Measurements from ENCODE around the gene PCMT1.
"Not testable (repeated sequence)": the region's sequence is repeated elsewhere in the genome, so short reads cannot be mapped to it uniquely, and the experiment has no call there.

Gene PCMT1

DNA sequence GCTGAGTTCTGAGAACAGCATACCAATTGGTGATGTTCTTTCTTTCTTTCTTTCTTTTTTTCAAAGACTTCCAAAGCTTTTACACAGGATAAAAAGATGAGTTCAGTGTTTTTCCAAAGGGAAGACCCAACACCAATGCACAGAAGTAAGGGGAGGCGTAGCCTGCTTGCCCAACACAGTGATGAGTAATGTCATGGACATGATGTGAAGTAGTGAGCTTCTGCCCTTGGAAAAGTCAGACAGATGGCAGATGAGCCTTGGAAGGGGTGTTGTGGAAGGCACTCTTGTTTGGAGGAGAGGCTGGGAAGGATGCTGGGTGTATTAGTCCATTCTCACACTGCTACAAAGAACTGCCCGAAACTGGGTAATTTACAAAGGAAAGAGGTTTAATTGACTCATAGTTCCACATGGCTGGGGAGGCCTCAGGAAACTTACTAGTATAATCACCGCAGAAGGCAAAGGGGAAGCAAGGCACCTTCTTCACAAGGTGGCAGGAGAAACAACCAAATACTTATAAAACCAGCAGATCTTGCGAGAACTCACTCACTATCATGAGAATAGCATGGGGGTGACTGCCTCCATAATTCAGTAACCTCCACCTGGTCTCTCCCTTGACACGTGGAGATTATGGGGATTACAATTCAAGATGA lies 102.0 kb downstream of the PCMT1 start:
- H3K9me3 ChIP-seq (ENCODE audit: control insufficient read depth, low read length), result no peaks in the 10 kb centered on the region
- H3K9ac ChIP-seq (ENCODE audit: low read length), result no peak overlapping the region
- H3K4me3 ChIP-seq (ENCODE audit: low read length), result no peak overlapping the region
- H3K27me3 ChIP-seq (ENCODE audit: control insufficient read depth, insufficient read depth, low read length), result no peaks in the 10 kb centered on the region
- H3K36me3 ChIP-seq (ENCODE audit: control insufficient read depth, insufficient read depth, low read length), result no peaks in the 10 kb centered on the region
- H3K4me1 ChIP-seq (ENCODE audit: control insufficient read depth, insufficient read depth, low read length), result peaks cover 35% of the 10 kb centered on the region

DNA sequence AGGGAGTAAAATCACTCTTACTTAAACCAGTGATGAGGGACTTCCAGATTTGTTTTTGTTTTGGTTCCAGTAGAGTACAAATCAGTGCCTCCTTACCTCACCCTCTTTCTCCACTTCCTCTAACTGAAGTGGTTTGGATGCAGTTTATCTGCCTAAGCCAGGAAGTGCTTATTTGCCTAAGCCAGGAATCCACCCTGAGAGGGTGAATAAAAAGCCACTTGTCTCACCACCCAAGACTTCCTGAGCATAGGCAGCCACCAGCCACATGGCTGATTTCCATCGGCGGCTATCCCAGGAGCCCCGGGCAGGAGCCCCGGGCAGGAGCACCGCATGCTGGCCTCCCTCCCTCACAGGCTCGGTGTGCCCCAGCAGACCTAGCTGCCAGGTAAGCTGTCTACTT lies 102.6 kb downstream of the PCMT1 start:
- no peaks in the 10 kb centered on the region for H3K27me3 ChIP-seq (ENCODE audit: control insufficient read depth, insufficient read depth, low read length)
- no peaks in the 10 kb centered on the region for H3K9me3 ChIP-seq (ENCODE audit: control insufficient read depth, low read length)
- no peak overlapping the region for H3K9ac ChIP-seq (ENCODE audit: low read length)
- H3K4me1 ChIP-seq (ENCODE audit: control insufficient read depth, insufficient read depth, low read length), result peaks cover 32% of the 10 kb centered on the region
- no peak overlapping the region for H3K4me3 ChIP-seq (ENCODE audit: low read length)
- no peaks in the 10 kb centered on the region for H3K36me3 ChIP-seq (ENCODE audit: control insufficient read depth, insufficient read depth, low read length)

DNA sequence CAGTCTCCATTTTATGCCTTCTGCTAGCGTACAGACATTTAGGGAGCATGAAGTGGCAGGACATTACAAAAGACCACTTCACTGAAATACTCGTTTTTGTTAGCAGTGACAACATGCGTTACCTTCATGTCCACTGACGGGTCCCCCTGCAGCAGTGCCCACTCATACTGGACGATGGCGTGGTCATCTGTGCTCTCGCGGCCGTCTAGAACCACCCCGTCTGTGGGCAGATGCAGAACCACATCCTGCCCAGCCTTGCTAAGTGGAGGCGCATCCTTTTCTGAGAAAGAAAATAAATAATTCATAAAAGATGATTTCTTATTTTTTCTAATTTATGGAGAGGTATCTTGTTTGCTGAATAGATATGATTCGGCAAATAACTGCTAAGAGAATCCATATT lies 103.3 kb downstream of the PCMT1 start:
- Histone ChIP-seq H3K4me1 (ENCODE audit: control insufficient read depth, insufficient read depth, low read length) (peaks cover 25% of the 10 kb centered on the region), H3K9ac (ENCODE audit: low read length) (no peak overlapping the region), H3K36me3 (ENCODE audit: control insufficient read depth, insufficient read depth, low read length) (no peaks in the 10 kb centered on the region), H3K9me3 (ENCODE audit: control insufficient read depth, low read length) (no peaks in the 10 kb centered on the region), H3K27me3 (ENCODE audit: control insufficient read depth, insufficient read depth, low read length) (no peaks in the 10 kb centered on the region), H3K4me3 (ENCODE audit: low read length) (no peak overlapping the region)

DNA sequence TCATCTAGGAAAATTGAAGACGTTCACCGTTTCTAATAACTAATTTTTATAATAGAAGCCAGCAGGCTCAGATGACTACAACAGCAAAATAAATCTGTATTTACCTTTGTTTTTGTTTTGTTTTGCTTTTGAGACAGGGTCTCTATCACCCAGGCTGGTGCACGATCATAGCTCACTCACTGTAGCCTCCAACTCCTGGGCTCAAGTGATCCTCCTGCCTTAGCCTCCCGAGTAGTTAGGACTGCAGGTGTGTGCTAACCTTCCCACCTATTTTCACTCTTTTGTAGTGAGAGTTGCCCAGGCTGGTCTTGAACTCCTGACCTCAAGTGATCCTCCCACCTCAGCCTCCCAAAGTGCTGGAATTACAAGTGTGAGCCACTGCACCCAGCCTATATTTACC lies 104.5 kb downstream of the PCMT1 start:
- not testable (repeated sequence) for H3K4me3 ChIP-seq (ENCODE audit: low read length); H3K27me3 ChIP-seq (ENCODE audit: control insufficient read depth, insufficient read depth, low read length)
- peaks cover 21% of the 10 kb centered on the region for H3K4me1 ChIP-seq (ENCODE audit: control insufficient read depth, insufficient read depth, low read length)

DNA sequence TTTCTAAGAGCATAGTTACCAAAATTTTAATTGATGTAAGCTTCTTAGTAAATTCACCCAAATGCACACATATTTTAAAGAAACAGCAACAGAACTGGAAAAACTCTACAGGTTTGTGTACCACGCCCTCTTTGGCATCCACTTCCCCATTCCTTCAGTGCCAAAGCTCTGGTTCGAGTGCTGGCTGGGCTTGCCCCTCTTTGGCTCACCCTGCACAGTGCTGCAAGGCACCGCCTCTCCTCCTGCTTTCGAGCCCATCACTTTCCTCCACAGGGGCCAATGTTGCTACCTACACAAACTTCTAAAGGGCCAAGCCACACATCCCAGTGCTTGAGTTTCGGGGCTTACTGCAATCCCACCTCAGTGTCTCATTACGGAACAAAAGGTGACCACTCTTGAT lies 105.0 kb downstream of the PCMT1 start:
- Histone ChIP-seq H3K27me3 (ENCODE audit: control insufficient read depth, insufficient read depth, low read length) (no peaks in the 10 kb centered on the region), H3K9me3 (ENCODE audit: control insufficient read depth, low read length) (no peaks in the 10 kb centered on the region), H3K4me1 (ENCODE audit: control insufficient read depth, insufficient read depth, low read length) (peaks cover 24% of the 10 kb centered on the region), H3K4me3 (ENCODE audit: low read length) (no peak overlapping the region), H3K36me3 (ENCODE audit: control insufficient read depth, insufficient read depth, low read length) (no peaks in the 10 kb centered on the region), H3K9ac (ENCODE audit: low read length) (no peak overlapping the region)

More for the DNA sequence above, 104.5 kb downstream of the PCMT1 start:
- H3K9ac ChIP-seq (ENCODE audit: low read length); H3K9me3 ChIP-seq (ENCODE audit: control insufficient read depth, low read length); H3K36me3 ChIP-seq (ENCODE audit: control insufficient read depth, insufficient read depth, low read length): not testable (repeated sequence)

DNA sequence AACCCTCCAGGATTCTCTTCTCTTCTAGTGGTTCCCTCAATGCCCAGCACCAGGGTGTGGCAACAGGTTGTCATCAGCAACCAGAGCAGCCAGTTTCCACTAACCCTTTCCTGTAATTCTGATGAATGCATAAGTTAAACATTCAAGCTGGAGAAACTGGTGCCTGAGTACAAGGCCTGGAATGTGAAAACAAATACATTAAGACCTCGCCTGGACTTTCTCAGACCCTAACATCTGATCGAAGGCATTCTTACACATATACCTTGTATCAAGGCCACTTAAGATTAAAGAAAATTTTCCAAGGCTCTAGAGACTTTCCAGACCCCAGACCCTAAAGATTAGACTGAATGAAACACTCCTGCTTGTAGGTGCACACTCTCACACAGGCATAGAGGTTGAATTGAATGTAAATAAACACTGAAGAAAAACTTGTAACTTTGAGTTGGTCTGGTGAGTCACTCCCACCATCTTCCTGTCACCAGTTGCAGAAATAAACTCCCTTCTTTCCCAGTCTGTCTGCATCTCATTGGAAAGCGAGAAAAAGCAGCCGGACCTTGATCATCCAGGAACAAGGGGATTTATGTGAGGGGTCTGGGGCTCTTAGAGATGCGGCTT lies 105.6 kb downstream of the PCMT1 start:
- peaks cover 25% of the 10 kb centered on the region for H3K4me1 ChIP-seq (ENCODE audit: control insufficient read depth, insufficient read depth, low read length)

DNA sequence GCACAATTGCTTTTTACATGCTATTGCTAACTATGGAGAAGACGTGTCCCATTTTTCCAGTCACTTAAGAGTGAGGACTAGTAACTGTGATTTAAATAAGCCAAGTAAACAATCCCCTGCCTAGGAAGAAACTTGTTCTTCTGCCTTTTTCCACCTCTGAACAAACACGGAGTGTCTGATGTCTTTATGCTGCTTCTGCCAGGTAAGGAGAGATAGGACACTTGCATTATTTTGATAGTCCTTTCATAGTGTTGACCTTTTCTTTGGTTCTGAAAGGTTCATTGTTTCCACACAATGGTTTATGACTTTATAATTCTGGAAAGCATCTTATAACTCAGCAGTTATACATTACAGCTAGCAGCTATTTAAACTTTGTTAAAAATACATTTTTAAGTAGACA lies 106.2 kb downstream of the PCMT1 start:
- Histone ChIP-seq H3K9me3 (ENCODE audit: control insufficient read depth, low read length) (no peaks in the 10 kb centered on the region), H3K4me1 (ENCODE audit: control insufficient read depth, insufficient read depth, low read length) (peaks cover 25% of the 10 kb centered on the region), H3K4me3 (ENCODE audit: low read length) (no peak overlapping the region), H3K27me3 (ENCODE audit: control insufficient read depth, insufficient read depth, low read length) (no peaks in the 10 kb centered on the region), H3K36me3 (ENCODE audit: control insufficient read depth, insufficient read depth, low read length) (no peaks in the 10 kb centered on the region), H3K9ac (ENCODE audit: low read length) (no peak overlapping the region)

More for the DNA sequence above, 105.6 kb downstream of the PCMT1 start:
- Histone ChIP-seq H3K4me3 (ENCODE audit: low read length) (no peak overlapping the region), H3K9ac (ENCODE audit: low read length) (no peak overlapping the region), H3K27me3 (ENCODE audit: control insufficient read depth, insufficient read depth, low read length) (no peaks in the 10 kb centered on the region), H3K36me3 (ENCODE audit: control insufficient read depth, insufficient read depth, low read length) (no peaks in the 10 kb centered on the region), H3K9me3 (ENCODE audit: control insufficient read depth, low read length) (no peaks in the 10 kb centered on the region)

DNA sequence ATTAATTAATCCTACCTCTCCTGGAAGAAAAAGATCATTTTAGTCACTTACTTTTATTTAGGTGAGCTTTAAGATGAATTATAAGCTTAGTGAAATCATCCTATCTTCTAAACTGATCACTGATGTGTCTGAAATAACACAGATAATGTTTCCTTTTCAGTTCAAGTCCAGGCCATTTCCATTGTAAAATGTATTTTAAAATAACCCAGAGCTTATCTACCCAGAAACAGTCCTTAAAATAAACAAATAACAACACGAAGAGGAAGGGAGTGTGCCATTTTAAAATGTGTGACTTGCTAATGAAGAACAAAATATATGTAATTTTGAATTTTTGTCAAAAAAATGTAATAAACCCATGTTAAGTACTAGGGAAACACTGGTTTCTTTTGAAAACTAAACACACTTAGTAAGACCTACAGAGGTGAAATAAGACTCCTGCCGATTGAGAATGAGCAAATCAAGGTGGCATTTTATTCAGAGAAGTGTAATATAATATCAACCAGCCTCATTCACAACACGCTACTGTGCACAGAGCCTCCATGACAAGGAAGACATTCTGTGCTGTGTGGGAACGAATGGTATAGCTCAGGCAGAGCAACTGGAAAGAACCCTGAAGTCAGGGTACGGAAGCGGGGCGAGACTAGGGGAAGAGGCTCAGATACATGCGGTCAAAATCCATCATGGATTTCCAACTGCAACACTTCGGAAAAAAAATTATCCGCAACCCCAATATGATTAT lies 106.9 kb downstream of the PCMT1 start:
- Histone ChIP-seq H3K9ac (ENCODE audit: low read length) (no peak overlapping the region), H3K4me3 (ENCODE audit: low read length) (no peak overlapping the region), H3K4me1 (ENCODE audit: control insufficient read depth, insufficient read depth, low read length) (peaks cover 31% of the 10 kb centered on the region), H3K27me3 (ENCODE audit: control insufficient read depth, insufficient read depth, low read length) (no peaks in the 10 kb centered on the region), H3K36me3 (ENCODE audit: control insufficient read depth, insufficient read depth, low read length) (no peaks in the 10 kb centered on the region), H3K9me3 (ENCODE audit: control insufficient read depth, low read length) (no peaks in the 10 kb centered on the region)

DNA sequence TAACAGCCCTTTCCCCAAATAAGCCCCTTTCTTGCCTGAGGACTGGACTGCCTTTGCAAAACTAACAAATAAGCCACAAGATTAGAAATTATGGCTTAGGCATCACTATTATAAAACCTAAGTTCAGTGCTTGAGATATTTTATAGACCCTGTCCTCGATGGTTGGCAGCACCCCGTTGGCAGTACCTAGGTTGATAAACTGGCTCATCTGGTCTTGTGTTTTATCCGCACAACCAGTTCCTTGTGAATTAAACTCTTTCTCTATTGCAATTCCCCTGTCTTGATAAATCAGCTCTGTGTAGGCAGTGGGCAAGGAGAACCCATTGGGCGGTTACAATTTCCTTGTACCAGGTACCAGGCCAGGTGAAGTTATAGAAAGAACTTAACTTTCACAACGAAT lies 108.0 kb downstream of the PCMT1 start:
- no peaks in the 10 kb centered on the region for H3K27me3 ChIP-seq (ENCODE audit: control insufficient read depth, insufficient read depth, low read length)
- no peaks in the 10 kb centered on the region for H3K9me3 ChIP-seq (ENCODE audit: control insufficient read depth, low read length)
- no peak overlapping the region for H3K4me3 ChIP-seq (ENCODE audit: low read length)
- H3K9ac ChIP-seq (ENCODE audit: low read length), result no peak overlapping the region
- no peaks in the 10 kb centered on the region for H3K36me3 ChIP-seq (ENCODE audit: control insufficient read depth, insufficient read depth, low read length)
- H3K4me1 ChIP-seq (ENCODE audit: control insufficient read depth, insufficient read depth, low read length), result peaks cover 38% of the 10 kb centered on the region

DNA sequence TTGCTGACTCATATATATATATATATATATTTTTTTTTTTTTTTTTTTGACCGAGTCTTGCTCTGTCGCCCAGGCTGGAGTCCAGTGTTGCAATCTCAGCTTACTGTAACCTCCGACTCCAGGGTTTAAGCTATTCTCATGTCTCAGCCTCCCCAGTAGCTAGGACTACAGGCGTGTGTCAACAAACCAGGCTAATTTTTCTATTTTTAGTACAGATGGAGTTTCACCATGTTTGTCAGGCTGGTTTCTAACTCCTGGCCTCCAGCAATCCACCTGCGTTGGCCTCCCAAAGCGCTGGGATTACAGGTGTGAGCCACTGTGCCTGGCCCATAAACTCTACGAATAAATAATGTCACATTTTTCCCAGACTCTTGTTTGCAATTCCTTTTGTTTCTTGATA lies 109.8 kb downstream of the PCMT1 start:
- Histone ChIP-seq H3K36me3 (ENCODE audit: control insufficient read depth, insufficient read depth, low read length) (no peaks in the 10 kb centered on the region), H3K27me3 (ENCODE audit: control insufficient read depth, insufficient read depth, low read length) (no peaks in the 10 kb centered on the region), H3K9me3 (ENCODE audit: control insufficient read depth, low read length) (no peaks in the 10 kb centered on the region), H3K9ac (ENCODE audit: low read length) (no peak overlapping the region), H3K4me3 (ENCODE audit: low read length) (no peak overlapping the region), H3K4me1 (ENCODE audit: control insufficient read depth, insufficient read depth, low read length) (peaks cover 35% of the 10 kb centered on the region)

DNA sequence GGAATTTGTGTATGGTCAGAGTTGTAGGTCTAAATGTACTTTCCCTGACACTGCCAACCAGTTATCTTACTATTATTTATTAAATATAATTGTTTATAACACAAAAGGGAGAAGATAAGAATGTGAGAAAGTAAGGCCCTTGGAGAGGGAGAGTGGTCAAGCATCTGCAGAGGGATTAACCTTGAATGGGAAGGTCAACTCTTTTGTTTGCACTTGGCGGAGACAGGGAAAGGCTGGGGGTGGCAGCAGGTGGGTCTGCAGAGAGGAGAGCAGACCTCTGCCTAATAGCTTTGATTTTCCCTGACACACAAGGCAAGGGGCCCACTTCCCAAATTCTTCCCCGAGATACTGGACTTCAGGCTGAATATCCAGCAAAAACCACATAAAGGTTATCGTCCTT lies 110.4 kb downstream of the PCMT1 start:
- Histone ChIP-seq H3K27me3 (ENCODE audit: control insufficient read depth, insufficient read depth, low read length) (no peaks in the 10 kb centered on the region), H3K4me3 (ENCODE audit: low read length) (no peak overlapping the region), H3K36me3 (ENCODE audit: control insufficient read depth, insufficient read depth, low read length) (no peaks in the 10 kb centered on the region), H3K4me1 (ENCODE audit: control insufficient read depth, insufficient read depth, low read length) (peaks cover 30% of the 10 kb centered on the region), H3K9me3 (ENCODE audit: control insufficient read depth, low read length) (no peaks in the 10 kb centered on the region), H3K9ac (ENCODE audit: low read length) (no peak overlapping the region)

DNA sequence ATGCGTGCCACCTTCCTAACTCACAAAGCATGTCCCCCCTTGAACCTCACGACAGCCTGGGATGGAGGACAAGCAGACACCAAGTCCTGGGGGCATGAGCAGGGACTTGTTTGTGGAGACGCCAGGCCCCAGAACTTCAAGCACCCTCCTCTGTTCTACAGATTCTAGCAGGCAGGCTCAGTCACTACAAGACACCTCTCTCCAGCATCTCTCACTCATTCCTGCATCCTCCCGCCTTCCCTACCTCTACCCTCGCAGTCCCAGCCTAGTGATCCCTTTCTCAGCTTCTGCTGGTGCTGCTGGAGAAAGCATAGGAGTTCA lies 110.9 kb downstream of the PCMT1 start:
- Histone ChIP-seq H3K9me3 (ENCODE audit: control insufficient read depth, low read length) (no peaks in the 10 kb centered on the region), H3K4me3 (ENCODE audit: low read length) (no peak overlapping the region), H3K36me3 (ENCODE audit: control insufficient read depth, insufficient read depth, low read length) (no peaks in the 10 kb centered on the region), H3K9ac (ENCODE audit: low read length) (no peak overlapping the region), H3K27me3 (ENCODE audit: control insufficient read depth, insufficient read depth, low read length) (no peaks in the 10 kb centered on the region), H3K4me1 (ENCODE audit: control insufficient read depth, insufficient read depth, low read length) (peaks cover 24% of the 10 kb centered on the region)

Measured in mucosa of stomach (tissue), 1 donor.